ENCODE data around the gene OAF.

Gene OAF

GRCh38 chr11:120196826-120197225 lies 14.0 kb upstream of the OAF start:
- no peak for DNase-seq (ENCODE audit: low spot score)
- no peak for TF ChIP-seq CTCF (IDR thresholded peaks at IDR 0.05; ENCODE audit: borderline replicate concordance, control extremely low read depth, extremely low read depth, insufficient read depth, missing control alignments)
- in situ Hi-C loops (cut with MboI; ENCODE audit: low sequenced_read_pairs, unreplicated experiment) = no loop called here

GRCh38 chr11:120197251-120197891 lies 13.5 kb upstream of the OAF start:
- DNase-seq (ENCODE audit: low spot score) = no peak
- in situ Hi-C loops (cut with MboI; ENCODE audit: low sequenced_read_pairs, unreplicated experiment) = no loop called here
- TF ChIP-seq CTCF (IDR thresholded peaks at IDR 0.05; ENCODE audit: borderline replicate concordance, control extremely low read depth, extremely low read depth, insufficient read depth, missing control alignments) = no peak

- DNase-seq (ENCODE audit: low spot score) = no peak
- TF ChIP-seq CTCF (IDR thresholded peaks at IDR 0.05; ENCODE audit: borderline replicate concordance, control extremely low read depth, extremely low read depth, insufficient read depth, missing control alignments) = no peak
- in situ Hi-C loops (cut with MboI; ENCODE audit: low sequenced_read_pairs, unreplicated experiment) = no loop called here
Measured at GRCh38 chr11:120197977-120198376, 12.9 kb upstream of the OAF start.

- in situ Hi-C loops (cut with MboI; ENCODE audit: low sequenced_read_pairs, unreplicated experiment) = no loop called here
- no peak for DNase-seq (ENCODE audit: low spot score)
- TF ChIP-seq CTCF (IDR thresholded peaks at IDR 0.05; ENCODE audit: borderline replicate concordance, control extremely low read depth, extremely low read depth, insufficient read depth, missing control alignments) = no peak
Measured at GRCh38 chr11:120198403-120198786, 12.4 kb upstream of the OAF start.

- TF ChIP-seq CTCF (IDR thresholded peaks at IDR 0.05; ENCODE audit: borderline replicate concordance, control extremely low read depth, extremely low read depth, insufficient read depth, missing control alignments) = no peak
- no peak for DNase-seq (ENCODE audit: low spot score)
- in situ Hi-C loops (cut with MboI; ENCODE audit: low sequenced_read_pairs, unreplicated experiment) = no loop called here
Measured at GRCh38 chr11:120198787-120199469, 11.9 kb upstream of the OAF start.

GRCh38 chr11:120199613-120200012 lies 11.2 kb upstream of the OAF start:
- no peak for TF ChIP-seq CTCF (IDR thresholded peaks at IDR 0.05; ENCODE audit: borderline replicate concordance, control extremely low read depth, extremely low read depth, insufficient read depth, missing control alignments)

More at GRCh38 chr11:120199613-120200012, 11.2 kb upstream of the OAF start:
- DNase-seq (ENCODE audit: low spot score) = no peak
- in situ Hi-C loops (cut with MboI; ENCODE audit: low sequenced_read_pairs, unreplicated experiment) = no loop called here

Measured in GM13976 (cell line).